ENCODE data around the gene IFNLR1.

- TF ChIP-seq ESRRG (CRISPR knock-in tag; IDR thresholded peaks at IDR 0.05) (no peak), POU6F1 (CRISPR knock-in tag; IDR thresholded peaks at IDR 0.05; ENCODE audit: borderline replicate concordance, low read depth) (no peak), OSR1 (CRISPR knock-in tag; IDR thresholded peaks at IDR 0.05) (no peak), ZFP30 (CRISPR knock-in tag; IDR thresholded peaks at IDR 0.05) (no peak), CREB5 (CRISPR knock-in tag; IDR thresholded peaks at IDR 0.05; ENCODE audit: low read depth) (no peak), RARB (CRISPR knock-in tag; IDR thresholded peaks at IDR 0.05) (no peak), TCF4 (CRISPR knock-in tag; IDR thresholded peaks at IDR 0.05; ENCODE audit: borderline replicate concordance) (no peak), ISL1 (CRISPR knock-in tag; IDR thresholded peaks at IDR 0.05) (no peak), PATZ1 (CRISPR knock-in tag; IDR thresholded peaks at IDR 0.05; ENCODE audit: borderline replicate concordance) (no peak), ZFP3 (CRISPR knock-in tag; IDR thresholded peaks at IDR 0.05) (no peak), CSDC2 (CRISPR knock-in tag; IDR thresholded peaks at IDR 0.05) (no peak), TSHZ2 (CRISPR knock-in tag; IDR thresholded peaks at IDR 0.05) (no peak), GLIS3 (CRISPR knock-in tag; IDR thresholded peaks at IDR 0.05) (no peak), ZNF8 (CRISPR knock-in tag; IDR thresholded peaks at IDR 0.05) (no peak)
Observed at GRCh38 chr1:24164004-24164403, 23.1 kb downstream of the IFNLR1 start.

Measured in SK-N-SH treated with all-trans-retinoic acid at 6 μM for 48 hours (cell line).